Pancreas (tissue), 10 donors: Measurements from ENCODE around the gene IMPG2. TPM values are rescaled to one million over a fixed set of nuclear protein-coding genes. Genes with fewer than 3 reads are reported as not detected.

Source experiments
- ATAC-seq, 4 donors: fragments of 200-7000 bp; cut with Tn5 transposase; one replicate each; pipeline versions ENCODE4 v1.8.0 to v1.9.1; 2020; ENCODE audit warnings: mild to moderate bottlenecking in 4 of 4, moderate library complexity in 4 of 4
- DNase-seq, 6 donors: peaks; one replicate each; pipeline ENCODE4 v3.0.0-alpha.2; 2020
- FAIRE-seq: peaks from 2 replicates; lab custom pipeline; 2012; peaks lifted over from hg19 to GRCh38; lab: Jason Lieb, UNC
- H3K27ac ChIP-seq, 4 donors: fragments of 200-600 bp; sonication (generic); 1 replicate in 3 of 4; 2 replicates in 1 of 4; pipeline versions ENCODE4 v1.5.0 to v1.8.0; 2020
- H3K27me3 ChIP-seq, 4 donors: fragments of 200-600 bp; one replicate each; pipeline ENCODE4 v1.8.0; 2021
- H3K36me3 ChIP-seq, 3 donors: fragments of 200-600 bp; sonication (generic) in 1 of 3; one replicate each; pipeline versions ENCODE4 v1.5.0 to v1.8.0; 2020 to 2021
- H3K4me1 ChIP-seq, 3 donors: fragments of 200-600 bp; one replicate each; pipeline ENCODE4 v1.8.0; 2021
- H3K4me3 ChIP-seq, 4 donors: fragments of 200-600 bp; sonication (generic) in 2 of 4; one replicate each; pipeline versions ENCODE4 v1.5.0 to v1.8.0; 2020 to 2021
- H3K9me3 ChIP-seq, 4 donors: fragments of 200-600 bp; one replicate each; pipeline ENCODE4 v1.8.0; 2021
- CTCF ChIP-seq, 4 donors: fragments of 200-600 bp; sonication (generic) in 3 of 4; IDR thresholded peaks; one replicate each; pipeline versions ENCODE4 v1.5.0 to v1.8.0; 2021; ENCODE audit warnings: antibody characterized with exemption in 4 of 4
- WGBS, 2 donors: extraction: QIAGEN DNeasy Blood & Tissue Kit; methylation state at CpG; one replicate each; pipeline ENCODE4 v1.1.7; 2013; 5-methylcytosine and 5-hydroxymethylcytosine counted together
- intact Hi-C, 3 donors: fragments of 100-400 bp; cut with DNase I; formaldehyde crosslinking; loops; one replicate each; pipeline versions ENCODE4 v1.11.1 to v1.14.2; 2022
- polyA plus RNA-seq, 2 donors: library from polyadenylated mRNA; stranded (reverse); fragments of 200-250 nt; gene quantifications; one replicate each; pipeline ENCODE4 v1.2.3, GENCODE V29; 2013
- total RNA-seq, 6 donors: library from RNA; stranded (reverse); fragmentation: NEBNext Ultra II Directional in 4 of 6; extraction: Animal tissue kit (Norgen Biotek cat#: 25700) in 4 of 6; gene quantifications; one replicate each; pipeline versions ENCODE4 v1.2.1 to v1.2.4, GENCODE V29; 2021 to 2023
- donor health status: healthy with polysubstance abuse.
- donor health status: DM: no; HTN: no; CAD: no; lungs with moderate emphysema.
- donor health status: DM: no; HTN: no; CAD: no.
- donor health status: control.
- donor health status: control.
- donor health status: Bipolar disorder and iron deficiency.
- donor health status: DM: yes; HTN: yes; CAD: no.
- donor health status: DM: no; HTN: no; CAD: no.
- donor health status: DM: no; HTN: no; CAD: no.
- donor health status: DM: yes; HTN: yes; CAD: no.

The IMPG2 gene
- total and polyA plus RNA-seq, 8 donors = 0.04 to 0.19 (median 0.09) TPM

GRCh38 chr3:101189176-101189575, 131.2 kb downstream of the IMPG2 start:
- Histone ChIP-seq H3K4me3 (no peak overlapping the region), H3K4me1 (no peaks in the 10 kb centered on the region), H3K27ac (no peak overlapping the region), H3K9me3 (no peaks in the 10 kb centered on the region), H3K27me3 (no peaks in the 10 kb centered on the region), H3K36me3 (no peaks in the 10 kb centered on the region)
- TF ChIP-seq CTCF (IDR thresholded peaks at IDR 0.05) = no peak
- ATAC-seq (no peak), FAIRE-seq (no peak), DNase-seq (no peak)
- 35 to 53% methylated on average over 2 of the region's 2 CpGs for WGBS, 2 donors
- intact Hi-C loops = no loop called here

GRCh38 chr3:101185341-101185740, 135.0 kb downstream of the IMPG2 start:
- no peak for FAIRE-seq
- H3K27ac ChIP-seq = no peak overlapping the region
- H3K4me3 ChIP-seq = no peak overlapping the region
- intact Hi-C loops = no loop called here
- DNase-seq = no peak
- no peaks in the 10 kb centered on the region for H3K27me3 ChIP-seq
- 68 to 73% methylated on average over 4 of the region's 4 CpGs for WGBS, 2 donors
- no peaks in the 10 kb centered on the region for H3K9me3 ChIP-seq
- no peaks in the 10 kb centered on the region for H3K4me1 ChIP-seq
- no peak for TF ChIP-seq CTCF (IDR thresholded peaks at IDR 0.05)
- ATAC-seq = no peak
- no peaks in the 10 kb centered on the region for H3K36me3 ChIP-seq

- no peaks in the 10 kb centered on the region for H3K4me1 ChIP-seq
- no peaks in the 10 kb centered on the region for H3K36me3 ChIP-seq
- no peak for TF ChIP-seq CTCF (IDR thresholded peaks at IDR 0.05)
- no peak for FAIRE-seq
- H3K4me3 ChIP-seq = no peak overlapping the region
- no peak for DNase-seq
- no peak overlapping the region for H3K27ac ChIP-seq
- no peak for ATAC-seq
- no peaks in the 10 kb centered on the region for H3K27me3 ChIP-seq
- H3K9me3 ChIP-seq = no peaks in the 10 kb centered on the region
- intact Hi-C loops = no loop called here
Observed at GRCh38 chr3:101184111-101184510, 136.3 kb downstream of the IMPG2 start.

- no peaks in the 10 kb centered on the region for H3K27me3 ChIP-seq
- no peak for FAIRE-seq
- H3K27ac ChIP-seq = no peak overlapping the region
- H3K4me3 ChIP-seq = no peak overlapping the region
- H3K36me3 ChIP-seq = no peaks in the 10 kb centered on the region
- TF ChIP-seq CTCF (IDR thresholded peaks at IDR 0.05) = no peak
- 60 to 63% methylated on average over 5 of the region's 5 CpGs for WGBS, 2 donors
- ATAC-seq = no peak
- no peaks in the 10 kb centered on the region for H3K9me3 ChIP-seq
- intact Hi-C loops = no loop called here
- no peaks in the 10 kb centered on the region for H3K4me1 ChIP-seq
- no peak for DNase-seq
Observed at GRCh38 chr3:101183151-101183550, 137.2 kb downstream of the IMPG2 start.

- ATAC-seq = no peak
- intact Hi-C loops = no loop called here
- no peak for TF ChIP-seq CTCF (IDR thresholded peaks at IDR 0.05)
- no peaks in the 10 kb centered on the region for H3K36me3 ChIP-seq
- no peak overlapping the region for H3K27ac ChIP-seq
- no peak overlapping the region for H3K4me3 ChIP-seq
- no peak for DNase-seq
- H3K4me1 ChIP-seq = no peaks in the 10 kb centered on the region
- no peaks in the 10 kb centered on the region for H3K27me3 ChIP-seq
- no peak for FAIRE-seq
- no peaks in the 10 kb centered on the region for H3K9me3 ChIP-seq
- 73 to 96% methylated on average over 1 of the region's 1 CpG for whole genome bisulfite sequencing, 2 donors
Observed at GRCh38 chr3:101182734-101183133, 137.6 kb downstream of the IMPG2 start.
